Endothelial cell of umbilical vein (primary cell): Measurements from ENCODE around the gene E2F2. TPM values are rescaled to one million over a fixed set of nuclear protein-coding genes. Genes with fewer than 3 reads are reported as not detected.
A peak's percentile ranks its signal among the peaks of the same experiment; 100 is the strongest.

Experiments used
- BruUV-seq: library from RNA; stranded (reverse); fragments of 400-500 nt; replicated peaks from 2 replicates; lab custom pipeline; 2021; lab: Mats Ljungman, UMichigan
- CTCF ChIA-PET: fragments of 300-600, 350-600 bp; sonication (Branson Sonifier 250); formaldehyde crosslinking; loops from one replicate; lab custom pipeline; 2021; ENCODE audit warnings: antibody characterized with exemption, inconsistent platforms; lab: Charles Lee
- POLR2A ChIA-PET: fragments of 300-600, 350-600 bp; sonication (Branson Sonifier 250); formaldehyde crosslinking; loops from one replicate; lab custom pipeline; 2021; ENCODE audit warnings: antibody characterized with exemption, inconsistent platforms; lab: Charles Lee
- DNase-seq: peaks from one replicate; pipeline ENCODE4 v3.0.0-alpha.2; 2011; ENCODE audit warnings: low read depth, low spot score
- FAIRE-seq: peaks from 2 replicates; lab custom pipeline; 2011; peaks lifted over from hg19 to GRCh38; lab: Jason Lieb, UNC
- H2AFZ ChIP-seq: 2 replicates; pipeline ENCODE4 v1.6.0; 2012; ENCODE audit warnings: low read depth, low read length, control low read depth, inconsistent platforms
- H3K27ac ChIP-seq: 2 replicates; pipeline ENCODE4 v1.5.1; 2011; ENCODE audit warnings: low read depth, mild to moderate bottlenecking, control low read depth, low read length, moderate library complexity; ENCODE audit not compliant: insufficient read depth
- H3K27me3 ChIP-seq, 2 experiments: 2 replicates each; pipeline versions ENCODE4 v1.6.0 to v1.6.1; 2011; ENCODE audit warnings: low read length in 2 of 2, mixed read lengths in 1 of 2; ENCODE audit not compliant: control insufficient read depth in 2 of 2, insufficient read depth in 2 of 2
- H3K36me3 ChIP-seq, 2 experiments: 2 replicates in 1 of 2; 3 replicates in 1 of 2; pipeline ENCODE4 v1.5.1; 2011; ENCODE audit warnings: low read length in 2 of 2, mild to moderate bottlenecking in 1 of 2, moderate library complexity in 1 of 2; ENCODE audit not compliant: control insufficient read depth in 2 of 2, insufficient read depth in 2 of 2; ENCODE audit errors: extremely low read depth in 1 of 2
- H3K4me1 ChIP-seq: 3 replicates; pipeline ENCODE4 v1.5.1; 2011; ENCODE audit warnings: mild to moderate bottlenecking, low read length; ENCODE audit not compliant: control insufficient read depth, insufficient read depth; ENCODE audit errors: extremely low read depth
- H3K4me2 ChIP-seq: 2 replicates; pipeline ENCODE4 v1.6.1; 2011; ENCODE audit warnings: low read length, control low read depth, mixed read lengths; ENCODE audit not compliant: insufficient read depth
- H3K4me3 ChIP-seq, 3 experiments: fragments of 200-600 bp in 1 of 3; sonication (generic), shearing (Covaris generic) in 1 of 3; replicated peaks in 1 of 3; 2 replicates each; pipeline ENCODE4 v1.5.1; 2011 to 2016; ENCODE audit warnings: control low read depth in 3 of 3, low read length in 3 of 3, mild to moderate bottlenecking in 2 of 3, inconsistent platforms in 1 of 3, low read depth in 1 of 3, moderate library complexity in 1 of 3; ENCODE audit not compliant: insufficient read depth in 1 of 3
- H3K79me2 ChIP-seq: 2 replicates; pipeline ENCODE4 v1.6.0; 2012; ENCODE audit warnings: low read length, inconsistent platforms; ENCODE audit not compliant: control insufficient read depth, insufficient read depth
- H3K9ac ChIP-seq: replicated peaks from 2 replicates; pipeline ENCODE3; 2011; ENCODE audit warnings: low read length, control low read depth; ENCODE audit not compliant: insufficient read depth; ENCODE audit errors: extremely low read depth
- H3K9me1 ChIP-seq: replicated peaks from 3 replicates; pipeline ENCODE4 v1.6.0; 2011; ENCODE audit warnings: mild to moderate bottlenecking, low read length; ENCODE audit not compliant: control insufficient read depth, insufficient read depth; ENCODE audit errors: extremely low read depth
- H3K9me3 ChIP-seq: replicated peaks from 2 replicates; pipeline ENCODE4 v1.5.1; 2012; ENCODE audit warnings: low read length, inconsistent platforms; ENCODE audit not compliant: control insufficient read depth, insufficient read depth
- H4K20me1 ChIP-seq: replicated peaks from 2 replicates; pipeline ENCODE3; 2011; ENCODE audit warnings: mild to moderate bottlenecking, low read length; ENCODE audit not compliant: control insufficient read depth, insufficient read depth; ENCODE audit errors: extremely low read depth
- EZH2 ChIP-seq: IDR thresholded peaks from 2 replicates; pipeline ENCODE4 v1.6.1; 2012; ENCODE audit warnings: borderline replicate concordance, low read depth, mild to moderate bottlenecking, moderate library complexity, low read length, inconsistent platforms; ENCODE audit not compliant: severe bottlenecking
- FOS ChIP-seq: IDR thresholded peaks from 2 replicates; pipeline ENCODE4 v1.6.1; 2011; ENCODE audit warnings: mild to moderate bottlenecking, low read length, moderate library complexity, borderline replicate concordance; ENCODE audit not compliant: insufficient read depth
- JUN ChIP-seq: IDR thresholded peaks from 2 replicates; pipeline ENCODE4 v1.6.1; 2011; ENCODE audit warnings: borderline replicate concordance, low read depth; ENCODE audit not compliant: insufficient read length, insufficient read depth
- MYC ChIP-seq: IDR thresholded peaks from one replicate; pipeline ENCODE4 v1.6.1; 2011; ENCODE audit warnings: mild to moderate bottlenecking, low read depth, low read length
- POLR2A ChIP-seq: IDR thresholded peaks from 2 replicates; pipeline ENCODE4 v1.6.1; 2012; ENCODE audit warnings: low read depth, mild to moderate bottlenecking, control low read depth, low read length
- POLR2AphosphoS5 ChIP-seq: IDR thresholded peaks from 2 replicates; pipeline ENCODE4 v1.6.1; 2012; ENCODE audit warnings: low read depth, mild to moderate bottlenecking, control low read depth, low read length, moderate library complexity; ENCODE audit not compliant: insufficient read depth
- dilution Hi-C: fragments of 300-500 bp; cut with MboI; formaldehyde crosslinking; loops from one replicate; pipeline ENCODE4 v1.15.0; 2019; ENCODE audit warnings: low sequenced_read_pairs; ENCODE audit not compliant: extremely low pct_ligation_motif_present
- intact Hi-C: fragments of 100-400 bp; cut with micrococcal nuclease; formaldehyde crosslinking; loops from one replicate; pipeline ENCODE4 v1.10.0; 2022
- polyA plus RNA-seq, 4 experiments: library from polyadenylated mRNA; depleted of rRNA in 3 of 4; stranded (reverse) in 3 of 4; unstranded in 1 of 4; fragments of >200 nt; gene quantifications; 2 replicates each; pipeline versions ENCODE4 v1.2.1 to v1.2.3, GENCODE V29; 2011 to 2012; ENCODE audit warnings: missing spikeins in 1 of 4
- total RNA-seq: library from RNA; stranded (reverse); gene quantifications from 2 replicates; pipeline ENCODE4 v1.2.3, GENCODE V29; 2021
- TF ChIP-seq, protein P1 (sequence below): IDR thresholded peaks from 2 replicates; pipeline ENCODE4 v1.6.1; 2011; ENCODE audit not compliant: insufficient read depth, insufficient read length
- TF ChIP-seq, protein P2 (sequence below), 2 donors: IDR thresholded peaks; 1 replicate in 1 of 2; 2 replicates in 1 of 2; pipeline ENCODE4 v1.5.1; 2011; ENCODE audit warnings: low read length in 2 of 2, mild to moderate bottlenecking in 2 of 2, moderate library complexity in 2 of 2, control low read depth in 1 of 2, inconsistent platforms in 1 of 2, low read depth in 1 of 2; ENCODE audit not compliant: insufficient read depth in 1 of 2; ENCODE audit errors: extremely low read depth in 1 of 2

E2F2 gene
- total and polyA plus RNA-seq, 2 donors (not counting 3 experiments of a cell fraction or from before 2014, with no cell fraction given): 1.1 to 5.6 TPM

DNA sequence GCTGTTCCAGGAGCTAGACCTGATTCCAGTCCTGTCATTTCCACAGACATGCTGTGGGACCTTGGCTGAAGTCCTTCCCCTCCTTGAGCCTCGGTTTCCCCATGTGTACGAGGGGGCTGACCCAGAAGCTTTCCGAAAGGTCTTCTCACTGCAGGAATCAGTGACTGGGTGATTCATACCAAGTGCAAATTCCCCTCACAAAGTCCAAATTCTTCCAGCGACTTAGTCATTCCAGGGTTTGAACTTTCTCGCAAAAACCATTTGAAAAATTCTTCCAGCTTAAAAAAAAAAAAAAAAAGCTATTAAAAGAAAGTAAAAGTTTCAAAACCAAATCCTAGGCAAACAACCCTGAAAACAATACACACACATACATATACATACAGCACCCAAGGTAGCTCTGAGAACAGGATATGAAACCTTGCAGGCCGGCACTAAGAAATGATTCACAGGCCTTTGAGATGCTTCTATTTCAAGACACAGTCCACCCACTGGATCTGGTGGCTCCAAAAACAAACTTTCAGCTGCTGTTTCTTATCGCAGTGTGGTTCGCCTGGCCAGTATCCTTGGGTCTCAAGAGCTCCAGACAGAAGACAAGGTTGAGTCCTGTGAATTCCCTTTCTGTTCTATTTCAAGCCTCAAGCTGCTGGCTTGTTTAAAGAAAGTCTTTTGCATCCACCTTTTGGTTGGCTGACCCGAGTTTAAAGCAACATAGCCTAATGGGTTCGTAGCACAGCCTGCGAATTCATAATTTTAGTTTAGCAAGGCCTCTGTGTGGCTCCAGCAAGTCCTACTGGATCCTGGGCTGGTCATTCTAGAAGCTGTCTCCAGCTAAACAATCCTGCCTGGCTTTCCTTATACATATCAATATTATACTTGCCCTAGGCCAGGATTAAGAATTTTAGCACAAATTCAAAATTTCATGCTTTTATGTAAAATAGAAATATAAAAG, 46.3 kb upstream of the E2F2 start:
- POLR2A ChIA-PET: interaction anchor here (0.7 to 1.6 kb wide), 4 partner anchors 15 to 22 kb away, joined by 3 to 9 read pairs (median 4); partner anchors contain the start of gene ID3
- dilution Hi-C loops: no loop called here

DNA sequence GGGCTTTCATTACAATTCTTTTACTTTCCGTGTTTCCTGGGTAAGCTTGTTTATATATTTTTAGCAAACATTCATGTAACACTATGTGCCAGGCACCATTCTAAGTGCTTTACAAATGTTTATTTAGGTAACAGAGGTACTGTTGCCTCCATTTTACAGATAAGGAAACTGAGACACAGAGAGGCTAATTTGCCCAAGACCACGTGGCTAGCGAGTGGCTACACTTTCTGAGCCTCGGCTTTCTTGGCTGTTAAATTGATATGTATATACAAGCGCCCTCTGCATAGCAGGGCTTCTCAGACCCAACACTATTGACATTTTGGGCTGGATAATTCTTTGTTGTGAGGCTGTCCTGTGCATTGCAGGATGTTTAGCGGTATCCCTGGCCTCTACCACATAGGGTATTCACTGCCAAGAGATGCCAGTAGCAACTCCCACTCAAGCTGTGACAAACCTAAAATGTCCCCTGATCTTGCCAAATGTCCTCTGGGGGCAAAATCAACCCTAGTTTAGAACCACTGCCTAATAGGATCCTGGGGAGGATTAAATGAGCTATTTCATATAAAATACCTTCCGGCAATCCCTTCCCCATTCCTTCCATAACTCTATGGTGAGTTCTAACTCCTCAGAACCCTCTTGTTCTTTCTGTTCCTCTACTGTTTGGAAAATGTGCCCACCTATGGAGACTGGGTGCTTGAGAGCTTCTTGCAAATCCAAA, 45.5 kb upstream of the E2F2 start:
- Histone ChIP-seq H3K27me3 (no peaks in the 10 kb centered on the region), H3K9ac (no peak overlapping the region), H3K79me2 (no peaks in the 10 kb centered on the region), H3K4me2 (no peak overlapping the region), H3K4me1 (peaks cover 18% of the 10 kb centered on the region), H3K27ac (peak overlapping the region; percentile 60), H3K36me3 (no peaks in the 10 kb centered on the region), H3K9me1 (no peaks in the 10 kb centered on the region), H4K20me1 (no peaks in the 10 kb centered on the region), H3K9me3 (no peaks in the 10 kb centered on the region), H3K4me3 (no peak overlapping the region), H2AFZ (peak overlapping the region; percentile 34)
- no peak for FAIRE-seq
- intact Hi-C loops (no loop called here), dilution Hi-C loops (no loop called here)
- DNase-seq: no peak
- no peak for TF ChIP-seq JUN
- no peak for TF ChIP-seq POLR2A
- TF ChIP-seq, protein P1, sequence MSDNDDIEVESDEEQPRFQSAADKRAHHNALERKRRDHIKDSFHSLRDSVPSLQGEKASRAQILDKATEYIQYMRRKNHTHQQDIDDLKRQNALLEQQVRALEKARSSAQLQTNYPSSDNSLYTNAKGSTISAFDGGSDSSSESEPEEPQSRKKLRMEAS: no peak
- no peak for TF ChIP-seq MYC
- TF ChIP-seq EZH2: no peak
- no peak for TF ChIP-seq POLR2AphosphoS5
- TF ChIP-seq, protein P2, sequence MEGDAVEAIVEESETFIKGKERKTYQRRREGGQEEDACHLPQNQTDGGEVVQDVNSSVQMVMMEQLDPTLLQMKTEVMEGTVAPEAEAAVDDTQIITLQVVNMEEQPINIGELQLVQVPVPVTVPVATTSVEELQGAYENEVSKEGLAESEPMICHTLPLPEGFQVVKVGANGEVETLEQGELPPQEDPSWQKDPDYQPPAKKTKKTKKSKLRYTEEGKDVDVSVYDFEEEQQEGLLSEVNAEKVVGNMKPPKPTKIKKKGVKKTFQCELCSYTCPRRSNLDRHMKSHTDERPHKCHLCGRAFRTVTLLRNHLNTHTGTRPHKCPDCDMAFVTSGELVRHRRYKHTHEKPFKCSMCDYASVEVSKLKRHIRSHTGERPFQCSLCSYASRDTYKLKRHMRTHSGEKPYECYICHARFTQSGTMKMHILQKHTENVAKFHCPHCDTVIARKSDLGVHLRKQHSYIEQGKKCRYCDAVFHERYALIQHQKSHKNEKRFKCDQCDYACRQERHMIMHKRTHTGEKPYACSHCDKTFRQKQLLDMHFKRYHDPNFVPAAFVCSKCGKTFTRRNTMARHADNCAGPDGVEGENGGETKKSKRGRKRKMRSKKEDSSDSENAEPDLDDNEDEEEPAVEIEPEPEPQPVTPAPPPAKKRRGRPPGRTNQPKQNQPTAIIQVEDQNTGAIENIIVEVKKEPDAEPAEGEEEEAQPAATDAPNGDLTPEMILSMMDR (IDR thresholded peaks at IDR 0.05; ENCODE audit: extremely low read depth in 1 of 2, insufficient read depth in 1 of 2, low read depth in 1 of 2, low read length in 2 of 2): no peak
- no peak for TF ChIP-seq FOS
- ChIA-PET POLR2A (interaction anchor here (1.6 kb wide), 1 partner anchor 18 kb away, joined by 9 read pairs; the partner anchor contains the start of gene ID3), CTCF (interaction anchor here (1.2 to 2.5 kb wide), 10 partner anchors 8 to 82 kb away, joined by 4 to 25 read pairs (median 10); partner anchors contain the start of gene ID3)
- no TSS peak for BruUV-seq

More for the DNA sequence above, 46.3 kb upstream of the E2F2 start:
- peak overlapping the region; percentile 23 for H3K4me2 ChIP-seq
- H3K27me3 ChIP-seq: no peaks in the 10 kb centered on the region
- peaks cover 18% of the 10 kb centered on the region for H3K4me1 ChIP-seq
- peak; percentile 35 for TF ChIP-seq JUN
- TF ChIP-seq, protein P1: no peak
- peak overlapping the region; percentile 74 for H2AFZ ChIP-seq
- intact Hi-C loops: no loop called here
- H3K9me3 ChIP-seq: no peaks in the 10 kb centered on the region
- peak; percentile 75 for FAIRE-seq
- H4K20me1 ChIP-seq: no peaks in the 10 kb centered on the region
- no peaks in the 10 kb centered on the region for H3K79me2 ChIP-seq
- H3K9me1 ChIP-seq: no peaks in the 10 kb centered on the region
- H3K36me3 ChIP-seq: no peaks in the 10 kb centered on the region
- DNase-seq: peak; percentile 74
- no TSS peak for BruUV-seq
- H3K27ac ChIP-seq: peak overlapping the region; percentile 60
- peak overlapping the region; percentile 43 for H3K9ac ChIP-seq
- CTCF ChIA-PET: interaction anchor here (1.2 to 2.5 kb wide), 10 partner anchors 9 to 81 kb away, joined by 4 to 25 read pairs (median 10); partner anchors contain the start of gene ID3
- no peak overlapping the region for H3K4me3 ChIP-seq
